ENCODE data around the gene FRMD4A. TPM values are rescaled to one million over a fixed set of nuclear protein-coding genes. Genes with fewer than 3 reads are reported as not detected.

The FRMD4A gene
- total RNA-seq, 6 donors from 2014 or later, result 22.3 to 114 (median 52.3) TPM

- H3K27ac ChIP-seq, result peak overlapping the region in 1 of 4 donors; percentile 39
- peaks cover 8 to 16% (median 11%) of the 10 kb centered on the region in 4 donors for H3K4me1 ChIP-seq
- no peak for ATAC-seq (ENCODE audit: low FRiP score in 2 of 2)
- H3K4me3 ChIP-seq, result no peak overlapping the region
- no peak for TF ChIP-seq POLR2AphosphoS5 (IDR thresholded peaks at IDR 0.05)
- no peak for TF ChIP-seq CTCF (IDR thresholded peaks at IDR 0.05)
- TF ChIP-seq EP300 (IDR thresholded peaks at IDR 0.05), result no peak
- TF ChIP-seq POLR2A (IDR thresholded peaks at IDR 0.05), result no peak
- H3K9me3 ChIP-seq, result no peaks in the 10 kb centered on the region
- 41 to 52% methylated on average over 3 of the region's 3 CpGs for WGBS, 2 donors
- no peak for DNase-seq
- no peaks in the 10 kb centered on the region for H3K27me3 ChIP-seq
- no peaks in the 10 kb centered on the region for H3K36me3 ChIP-seq
Observed at GRCh38 chr10:13842117-13842516, 488.6 kb downstream of the FRMD4A start.

DNA sequence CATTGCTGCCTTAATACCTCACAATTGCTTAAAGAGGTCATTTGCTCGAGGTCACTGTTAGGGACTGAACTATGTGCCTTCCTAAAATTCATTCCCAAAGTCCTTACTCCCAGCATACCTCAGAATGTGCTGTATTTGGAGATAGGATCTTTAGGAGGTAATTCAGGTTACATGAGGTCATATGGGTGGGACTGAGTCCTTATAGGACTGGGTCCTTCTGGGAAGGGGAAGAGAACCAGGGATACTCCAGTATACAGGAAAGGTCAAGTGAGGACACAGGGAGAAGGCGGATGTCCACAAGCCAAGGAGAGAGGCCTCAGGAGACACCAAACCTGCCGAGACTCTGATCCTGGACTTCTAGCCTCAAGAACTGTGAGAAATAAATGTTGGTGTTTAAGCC, 490.7 kb downstream of the FRMD4A start:
- no peak for TF ChIP-seq POLR2AphosphoS5 (IDR thresholded peaks at IDR 0.05)
- no peak for TF ChIP-seq CTCF (IDR thresholded peaks at IDR 0.05)
- TF ChIP-seq EP300 (IDR thresholded peaks at IDR 0.05), result no peak
- no peak for TF ChIP-seq POLR2A (IDR thresholded peaks at IDR 0.05)
- DNase-seq (no peak), ATAC-seq (ENCODE audit: low FRiP score in 2 of 2) (no peak)
- Histone ChIP-seq H3K27ac (peak overlapping the region in 2 of 4 donors; percentile 18 to 49), H3K9me3 (no peaks in the 10 kb centered on the region), H3K27me3 (no peaks in the 10 kb centered on the region), H3K4me3 (no peak overlapping the region), H3K4me1 (peaks cover 5 to 20% (median 15%) of the 10 kb centered on the region in 4 donors), H3K36me3 (no peaks in the 10 kb centered on the region)
- 90 to 97% methylated on average over 3 of the region's 3 CpGs for WGBS, 2 donors

DNA sequence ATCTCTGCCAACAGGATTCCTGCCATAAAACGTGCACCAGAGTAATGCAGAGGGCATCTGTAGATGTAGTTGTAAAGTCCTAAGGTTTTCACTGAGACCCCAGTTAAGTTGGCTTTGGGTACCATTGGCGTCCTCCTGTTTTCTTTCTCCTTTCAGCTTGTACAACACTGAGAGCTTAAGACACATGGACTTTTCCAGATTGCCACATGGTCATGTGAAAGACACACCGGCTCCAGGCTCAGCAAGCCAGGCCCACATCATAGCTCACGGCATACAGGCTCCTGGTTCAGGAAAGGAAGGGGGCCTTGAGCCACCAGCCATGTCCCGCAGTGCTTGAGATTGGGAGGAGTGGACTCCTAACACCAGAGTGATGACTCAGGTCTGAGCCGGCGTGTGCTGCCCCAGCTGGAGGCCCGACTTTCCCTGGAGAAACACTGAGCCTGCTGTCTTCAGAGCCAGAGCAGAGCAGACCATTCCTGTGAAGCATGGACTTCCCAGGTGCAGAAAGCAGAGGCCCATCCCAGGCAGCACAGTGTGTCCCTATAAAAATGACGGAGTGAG, 491.2 kb downstream of the FRMD4A start:
- no peaks in the 10 kb centered on the region for H3K36me3 ChIP-seq
- DNase-seq (no peak), ATAC-seq (ENCODE audit: low FRiP score in 2 of 2) (peak in 1 of 2 donors; percentile 76)
- H3K4me3 ChIP-seq, result no peak overlapping the region
- WGBS, 2 donors, result 81 to 87% methylated on average over 7 to 9 of the region's 9 CpGs
- no peaks in the 10 kb centered on the region for H3K27me3 ChIP-seq
- no peaks in the 10 kb centered on the region for H3K9me3 ChIP-seq
- peak in 1 of 2 donors; percentile 14 for TF ChIP-seq POLR2AphosphoS5 (IDR thresholded peaks at IDR 0.05)
- TF ChIP-seq POLR2A (IDR thresholded peaks at IDR 0.05), result no peak
- no peak for TF ChIP-seq EP300 (IDR thresholded peaks at IDR 0.05)
- TF ChIP-seq CTCF (IDR thresholded peaks at IDR 0.05), result no peak
- H3K27ac ChIP-seq, result peak overlapping the region in 2 of 4 donors; percentile 18 to 49
- H3K4me1 ChIP-seq, result peaks cover 10 to 25% (median 20%) of the 10 kb centered on the region in 4 donors

DNA sequence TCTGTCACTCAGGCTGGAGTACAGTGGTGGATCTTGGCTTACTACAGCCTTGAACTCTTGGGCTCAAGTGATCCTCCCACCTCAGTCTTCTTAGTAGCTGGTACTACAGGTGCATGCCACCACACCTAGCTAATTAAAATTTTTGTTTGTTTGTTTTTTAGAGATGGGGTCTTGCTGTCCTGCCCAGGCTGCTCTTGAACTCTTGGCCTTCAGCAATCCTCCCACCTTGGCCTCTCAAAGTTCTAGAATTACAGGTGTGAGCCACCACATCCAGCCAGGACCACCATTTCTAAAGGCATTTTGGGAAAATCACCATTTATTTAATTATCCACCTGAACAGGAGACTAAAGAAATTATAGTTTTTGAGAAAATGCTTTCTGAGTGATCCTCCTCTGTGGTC, 491.7 kb downstream of the FRMD4A start:
- H3K27ac ChIP-seq, result peak overlapping the region in 1 of 4 donors; percentile 49
- no peak for TF ChIP-seq EP300 (IDR thresholded peaks at IDR 0.05)
- TF ChIP-seq POLR2AphosphoS5 (IDR thresholded peaks at IDR 0.05), result no peak
- TF ChIP-seq CTCF (IDR thresholded peaks at IDR 0.05), result no peak
- TF ChIP-seq POLR2A (IDR thresholded peaks at IDR 0.05), result no peak
- no peaks in the 10 kb centered on the region for H3K9me3 ChIP-seq
- H3K4me3 ChIP-seq, result no peak overlapping the region
- H3K36me3 ChIP-seq, result no peaks in the 10 kb centered on the region
- H3K27me3 ChIP-seq, result no peaks in the 10 kb centered on the region
- peaks cover 11 to 30% (median 20%) of the 10 kb centered on the region in 4 donors for H3K4me1 ChIP-seq
- ATAC-seq (ENCODE audit: low FRiP score in 2 of 2) (no peak), DNase-seq (no peak)

DNA sequence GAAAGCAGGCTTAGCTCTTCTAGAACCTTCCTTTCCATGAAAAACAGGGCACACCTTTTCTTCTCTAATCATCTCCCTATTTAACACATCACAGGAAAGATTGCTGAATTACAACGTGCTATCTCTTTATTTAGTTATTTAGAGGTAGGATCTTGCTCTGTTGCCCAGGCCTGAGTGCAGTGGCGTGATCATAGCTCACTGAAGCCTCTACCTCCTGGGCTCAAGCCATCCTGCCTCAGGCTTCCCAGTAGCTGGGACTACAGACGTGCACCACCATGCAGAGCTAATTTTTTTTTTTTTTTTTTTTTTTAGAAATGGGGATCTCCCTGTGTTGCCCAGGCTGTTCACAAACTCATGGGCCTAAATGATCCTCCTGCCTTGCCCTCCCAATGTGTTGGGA, 492.8 kb downstream of the FRMD4A start:
- Histone ChIP-seq H3K27me3 (no peaks in the 10 kb centered on the region), H3K4me3 (no peak overlapping the region), H3K36me3 (no peaks in the 10 kb centered on the region), H3K27ac (no peak overlapping the region), H3K4me1 (peaks cover 11 to 30% (median 20%) of the 10 kb centered on the region in 4 donors), H3K9me3 (no peaks in the 10 kb centered on the region)
- TF ChIP-seq CTCF (IDR thresholded peaks at IDR 0.05) (no peak), POLR2AphosphoS5 (IDR thresholded peaks at IDR 0.05) (no peak), EP300 (IDR thresholded peaks at IDR 0.05) (no peak)
- WGBS, 2 donors, result 85 to 93% methylated on average over 3 of the region's 3 CpGs
- ATAC-seq (ENCODE audit: low FRiP score in 2 of 2) (no peak), DNase-seq (no peak)

All from upper lobe of left lung (tissue), 6 donors.